Dedifferentiated amniotic fluid mesenchymal stem cell (primary cell): ENCODE measurements around the gene RBM34.
"Not testable (repeated sequence)": the region's sequence is repeated elsewhere in the genome, so short reads cannot be mapped to it uniquely, and the experiment has no call there.

Experiments
- DNase-seq: peaks from one replicate; pipeline ENCODE4 v3.0.0-alpha.2; 2016; ENCODE audit errors: extremely low spot score

Gene RBM34, protein sequence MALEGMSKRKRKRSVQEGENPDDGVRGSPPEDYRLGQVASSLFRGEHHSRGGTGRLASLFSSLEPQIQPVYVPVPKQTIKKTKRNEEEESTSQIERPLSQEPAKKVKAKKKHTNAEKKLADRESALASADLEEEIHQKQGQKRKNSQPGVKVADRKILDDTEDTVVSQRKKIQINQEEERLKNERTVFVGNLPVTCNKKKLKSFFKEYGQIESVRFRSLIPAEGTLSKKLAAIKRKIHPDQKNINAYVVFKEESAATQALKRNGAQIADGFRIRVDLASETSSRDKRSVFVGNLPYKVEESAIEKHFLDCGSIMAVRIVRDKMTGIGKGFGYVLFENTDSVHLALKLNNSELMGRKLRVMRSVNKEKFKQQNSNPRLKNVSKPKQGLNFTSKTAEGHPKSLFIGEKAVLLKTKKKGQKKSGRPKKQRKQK

GRCh38 chr1:235160957-235161684 is at the start of gene RBM34:
RBM34 (minus strand) TSS chr1:235161250; CDS start chr1:235161226, 24 bp downstream.
- peak; percentile 87 for DNase-seq

- DNase-seq: no peak
These were observed 46.1 kb upstream of the RBM34 start for GRCh38 chr1:235207209-235207565.

GRCh38 chr1:235206533-235207208 is 45.6 kb upstream of the RBM34 start:
- DNase-seq: no peak

DNA sequence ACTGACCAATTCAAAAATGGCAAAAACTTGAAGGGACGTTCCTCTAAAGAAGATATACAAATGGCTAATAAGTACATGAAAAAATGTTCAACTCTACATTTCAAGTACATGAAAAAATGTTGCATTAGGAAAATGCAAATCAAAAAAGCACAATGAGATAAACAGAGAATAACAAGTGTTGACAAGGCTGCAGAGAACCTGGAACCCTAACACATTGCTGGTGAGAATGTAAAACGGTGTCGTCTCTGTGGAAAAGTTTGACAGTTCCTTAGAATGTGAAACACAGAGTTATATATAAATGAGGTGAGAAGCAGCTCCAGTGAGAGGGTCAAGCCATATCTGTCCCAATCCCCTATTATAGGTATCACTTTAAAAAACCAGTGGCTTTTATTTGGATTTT is 44.6 kb upstream of the RBM34 start:
- no peak for DNase-seq

DNA sequence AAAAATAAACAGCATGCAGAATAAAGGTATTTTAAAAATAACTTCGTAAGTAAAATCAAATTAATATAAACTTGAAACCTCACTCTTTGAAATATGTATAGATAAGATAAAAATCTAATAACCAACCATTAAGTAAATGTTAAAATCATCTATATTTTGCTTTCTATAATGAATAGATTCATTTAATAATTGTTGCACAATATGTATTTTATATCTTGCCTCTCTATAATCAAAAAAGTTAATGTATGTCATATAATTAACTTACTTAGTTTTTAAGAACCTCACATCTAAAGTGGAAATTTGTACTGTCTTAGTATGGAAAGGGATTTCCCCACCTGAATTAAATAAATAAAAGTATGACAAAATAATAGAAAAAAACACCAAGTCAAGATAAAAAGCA is 42.4 kb upstream of the RBM34 start:
- no peak for DNase-seq

- not testable (repeated sequence) for DNase-seq
These were observed 41.4 kb upstream of the RBM34 start for GRCh38 chr1:235202447-235202846.

DNA sequence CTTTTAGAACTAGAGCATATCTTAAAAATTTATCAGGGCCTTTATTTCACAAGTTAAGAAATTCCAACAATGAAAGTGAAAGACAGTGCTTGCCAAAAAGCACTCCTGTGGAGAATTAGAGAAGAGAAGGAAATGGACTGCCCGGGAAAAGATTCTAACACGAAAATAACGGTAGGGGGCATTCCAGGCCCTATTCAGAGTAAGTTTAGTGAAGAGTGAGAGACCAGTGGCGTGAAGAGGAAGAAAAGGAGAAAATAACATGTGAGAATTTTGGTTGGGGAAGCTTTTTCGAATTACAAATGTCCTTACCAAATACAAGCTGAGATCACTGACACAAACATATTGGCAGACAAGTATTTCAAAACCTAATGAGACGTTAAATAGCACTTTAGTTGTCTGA is 38.4 kb upstream of the RBM34 start:
- no peak for DNase-seq

DNA sequence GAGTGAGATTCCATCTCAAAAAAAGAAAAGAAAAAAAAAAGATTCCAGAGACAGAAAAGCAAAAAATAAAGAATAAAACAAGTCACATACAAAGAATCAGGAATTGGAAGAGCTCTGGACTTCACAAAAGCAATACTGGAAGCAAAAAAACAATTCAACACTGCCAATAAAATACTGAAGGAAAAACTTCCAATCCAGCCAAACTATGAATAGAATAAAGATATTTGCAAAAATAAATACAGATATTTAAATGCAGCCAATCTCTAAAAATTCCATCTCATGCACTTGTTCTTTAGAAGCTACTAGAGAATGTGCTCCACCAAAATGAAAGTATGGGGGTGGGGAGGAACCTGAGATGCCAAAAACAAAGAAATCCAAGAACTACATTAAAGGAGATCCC is 29.4 kb upstream of the RBM34 start:
- DNase-seq: no peak

- DNase-seq: no peak
These were observed 26.3 kb upstream of the RBM34 start for GRCh38 chr1:235187316-235187715.

DNA sequence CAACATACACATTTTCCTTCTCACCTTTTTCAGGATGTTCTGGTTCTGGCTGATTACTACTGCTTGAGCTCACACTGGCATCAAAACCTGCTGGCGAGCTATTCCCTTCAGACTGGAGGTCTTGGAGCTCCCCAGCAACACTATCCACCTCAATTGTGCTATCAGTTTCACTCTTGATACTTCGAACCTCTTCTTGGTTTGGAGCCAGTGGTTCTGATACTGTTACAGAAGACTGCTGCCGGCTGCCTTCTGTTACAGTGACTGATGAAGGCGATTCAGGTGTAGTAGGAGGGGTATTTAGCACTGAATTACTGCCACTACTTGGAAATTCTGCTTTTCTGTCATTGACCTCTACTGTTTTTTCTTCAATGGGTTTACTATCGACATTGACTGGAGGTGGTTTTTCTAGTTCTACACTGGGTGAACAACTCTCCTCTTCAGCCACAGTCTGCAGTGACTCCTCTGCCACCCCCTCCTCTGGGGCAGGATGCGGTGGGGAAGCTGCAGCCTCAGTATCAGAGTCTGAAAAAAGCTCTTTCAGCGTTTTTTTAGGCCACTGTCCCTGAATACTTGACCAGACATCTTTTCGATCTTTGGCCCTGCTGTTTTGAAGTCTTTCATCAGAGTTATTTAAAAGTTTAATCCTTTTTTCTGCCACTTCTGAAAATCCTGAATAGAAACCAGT is 20.7 kb upstream of the RBM34 start:
- DNase-seq: no peak

DNA sequence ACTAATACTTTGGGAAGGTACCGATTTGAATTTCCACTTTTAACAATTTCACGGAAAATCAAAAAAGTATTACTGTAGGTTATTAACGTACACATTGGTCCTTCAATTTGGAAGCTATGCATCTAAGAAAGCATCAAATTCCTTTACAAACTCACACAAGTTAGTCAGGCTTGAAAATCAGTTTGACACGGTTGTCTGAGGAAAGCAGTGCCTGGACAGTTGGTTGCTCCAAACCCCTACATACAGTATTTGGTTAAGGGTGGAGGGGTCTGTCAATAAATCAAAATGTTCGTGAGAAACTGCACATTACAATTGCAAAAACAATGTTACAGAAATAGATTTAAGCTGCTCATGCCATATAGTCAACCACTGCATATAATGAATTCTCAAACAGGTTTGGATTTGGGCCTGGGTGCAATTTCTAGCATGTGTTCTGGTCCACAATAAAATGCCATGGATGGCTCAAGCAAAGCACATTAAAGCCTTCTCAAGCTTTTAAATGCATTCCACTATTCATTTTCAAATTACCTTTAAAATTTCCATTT is 19.9 kb upstream of the RBM34 start:
- DNase-seq: no peak

- no peak for DNase-seq
These were observed 15.4 kb upstream of the RBM34 start for GRCh38 chr1:235176486-235176885.

DNA sequence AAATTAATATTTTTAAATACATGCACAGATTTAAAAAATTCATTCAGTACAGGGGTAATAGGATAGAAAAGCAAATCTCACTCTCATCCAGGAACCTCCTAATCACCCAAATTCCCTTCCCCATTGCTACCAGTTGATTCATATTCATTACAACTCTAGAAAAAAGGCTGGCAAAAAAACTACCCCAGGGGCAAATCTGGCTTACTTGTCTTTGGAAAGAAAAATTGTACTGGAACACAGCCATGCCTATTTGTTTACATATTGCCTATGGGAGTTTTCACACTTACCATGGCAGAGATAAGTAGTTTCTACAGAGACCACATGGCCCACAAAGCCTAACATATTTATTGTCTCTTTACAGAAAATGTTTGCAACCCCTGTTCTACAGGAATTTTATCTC is 8.9 kb upstream of the RBM34 start:
- no peak for DNase-seq

GRCh38 chr1:235168375-235168774 is 7.3 kb upstream of the RBM34 start:
- DNase-seq: no peak

DNA sequence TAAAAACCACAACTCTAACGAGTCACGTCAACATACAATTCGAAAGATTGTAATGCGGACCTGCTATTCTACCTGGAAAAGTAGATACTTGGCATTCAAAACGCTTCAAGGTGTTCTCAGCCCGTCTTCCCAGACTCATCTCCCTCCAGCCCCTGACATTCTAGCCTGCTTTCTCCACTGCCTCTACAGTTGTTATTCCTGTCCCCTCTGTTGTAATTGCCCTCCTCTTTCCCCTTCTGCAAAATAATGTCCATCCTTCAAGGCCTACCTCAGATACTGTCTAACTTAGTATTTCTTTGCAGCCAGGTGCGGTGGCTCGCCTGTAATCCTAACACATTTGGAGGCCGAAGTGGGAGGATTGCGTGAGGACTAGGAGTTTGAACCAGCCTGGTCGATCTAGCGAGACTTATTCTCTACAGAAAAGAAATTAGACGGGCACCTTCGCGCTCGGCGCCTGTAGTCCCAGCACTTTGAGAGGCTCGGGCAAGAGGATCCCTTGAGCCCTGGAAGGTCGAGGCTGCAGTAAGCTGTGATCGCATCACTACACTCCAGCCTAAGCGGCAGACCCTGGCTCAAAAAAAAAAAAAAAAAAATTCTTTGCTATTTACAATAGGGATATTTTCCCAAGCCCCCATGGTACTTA is 756 bp upstream of the RBM34 start:
- DNase-seq: no peak

GRCh38 chr1:235160383-235160956 is 580 bp downstream of the RBM34 start:
- peak; percentile 45 for DNase-seq

DNA sequence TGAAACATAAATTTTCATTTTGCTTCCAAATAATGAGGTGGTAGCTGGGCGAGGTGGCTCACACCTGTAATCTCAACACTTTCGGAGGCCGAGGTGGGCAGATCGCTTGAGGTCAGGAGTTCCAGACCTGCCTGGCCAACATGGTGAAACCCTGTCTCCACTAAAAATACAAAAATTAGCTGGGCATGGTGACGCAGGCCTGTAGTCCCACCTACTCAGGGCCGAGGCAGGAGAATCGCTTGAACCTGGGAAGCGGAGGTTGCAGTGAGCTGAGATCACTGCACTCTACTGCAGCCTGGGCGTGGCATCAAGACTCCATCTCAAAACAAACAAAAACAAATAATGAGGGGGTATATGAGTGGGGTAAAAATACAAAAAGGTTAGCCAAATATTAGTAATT is 1.1 kb downstream of the RBM34 start:
- not testable (repeated sequence) for DNase-seq

GRCh38 chr1:235159284-235159683 is 1.8 kb downstream of the RBM34 start:
- DNase-seq: not testable (repeated sequence)

- no peak for DNase-seq
These were observed 2.4 kb downstream of the RBM34 start for GRCh38 chr1:235158680-235159079.

DNA sequence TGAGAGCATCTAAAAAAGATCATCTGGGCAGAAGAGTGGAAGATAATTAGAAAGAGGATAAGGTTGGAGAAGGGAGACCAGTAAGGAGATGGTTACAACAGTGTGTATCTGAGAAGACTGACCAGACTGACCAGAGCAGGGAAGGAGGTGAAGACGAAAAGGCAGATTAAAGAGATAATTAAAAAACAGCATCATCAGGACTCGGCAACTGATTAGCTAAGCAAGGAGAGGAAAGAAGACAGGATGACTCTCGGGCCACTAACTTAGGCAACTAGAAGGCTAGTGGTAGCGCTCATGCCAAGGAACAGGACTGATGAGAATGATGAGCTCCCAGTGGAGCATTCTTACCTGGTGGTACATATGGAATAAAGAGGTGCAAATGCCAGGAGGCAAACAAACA is 3.9 kb downstream of the RBM34 start:
- DNase-seq: no peak

DNA sequence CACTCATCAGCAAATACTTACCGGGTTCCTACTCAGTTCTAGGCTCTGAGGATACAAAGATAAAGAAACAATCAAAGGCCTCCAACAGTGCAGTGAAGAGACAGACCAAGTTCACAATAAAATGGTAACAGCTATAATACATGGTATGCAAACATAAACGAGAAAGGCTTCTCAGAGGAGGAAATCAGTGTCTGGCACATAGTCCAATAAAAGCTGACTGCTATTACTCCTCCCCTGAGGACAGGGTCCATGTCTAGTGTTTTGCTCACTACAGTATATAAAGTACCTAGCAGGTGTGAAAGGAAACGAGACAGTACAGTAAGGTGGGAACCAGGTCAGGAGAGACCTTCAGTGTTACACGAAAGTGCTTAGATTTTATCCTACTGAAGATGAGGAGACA is 4.3 kb downstream of the RBM34 start:
- DNase-seq: no peak
